Neuronal stem cell (in vitro differentiated cells): Measurements from ENCODE around the gene COL6A5.

ENCODE experiments used
- DNase-seq: peaks from one replicate; pipeline ENCODE4 v3.0.0-alpha.2; 2013; ENCODE audit warnings: low spot score
- H2AFZ ChIP-seq: one replicate; pipeline ENCODE4 v1.6.1; 2013; ENCODE audit warnings: mild to moderate bottlenecking, low read length, inconsistent platforms
- H2AK5ac ChIP-seq: 2 replicates; pipeline ENCODE4 v1.6.1; 2013; ENCODE audit warnings: low read depth, mild to moderate bottlenecking, inconsistent platforms, low read length, moderate library complexity, mixed read lengths
- H2BK120ac ChIP-seq: 2 replicates; pipeline ENCODE4 v1.6.1; 2013; ENCODE audit warnings: low read depth, mild to moderate bottlenecking, inconsistent platforms, low read length, moderate library complexity, mixed read lengths
- H2BK12ac ChIP-seq: one replicate; pipeline ENCODE4 v1.6.1; 2013; ENCODE audit warnings: low read length, inconsistent platforms
- H2BK15ac ChIP-seq: 2 replicates; pipeline ENCODE4 v1.6.1; 2013; ENCODE audit warnings: mild to moderate bottlenecking, low read length, inconsistent platforms, mixed read lengths
- H2BK5ac ChIP-seq: one replicate; pipeline ENCODE4 v1.6.1; 2013; ENCODE audit warnings: inconsistent platforms, mild to moderate bottlenecking, low read length, moderate library complexity
- H3K14ac ChIP-seq: one replicate; pipeline ENCODE4 v1.6.1; 2013; ENCODE audit warnings: low read length, inconsistent platforms
- H3K18ac ChIP-seq: 2 replicates; pipeline ENCODE4 v1.6.1; 2013; ENCODE audit warnings: low read length, inconsistent platforms
- H3K23ac ChIP-seq: 2 replicates; pipeline ENCODE4 v1.6.1; 2013; ENCODE audit warnings: low read depth, mild to moderate bottlenecking, mixed read lengths, low read length, inconsistent platforms; ENCODE audit not compliant: poor library complexity
- H3K27ac ChIP-seq: replicated peaks from 3 replicates; pipeline ENCODE4 v1.5.1; 2013; ENCODE audit warnings: low read length, inconsistent platforms
- H3K27me3 ChIP-seq, 3 experiments: 2 replicates each; pipeline ENCODE4 v1.6.1; 2013; ENCODE audit warnings: low read length in 3 of 3, mild to moderate bottlenecking in 2 of 3, inconsistent platforms in 1 of 3, low read depth in 1 of 3, mixed read lengths in 1 of 3, moderate library complexity in 1 of 3; ENCODE audit not compliant: control insufficient read depth in 3 of 3, insufficient read depth in 3 of 3
- H3K36me3 ChIP-seq, 2 donors: replicated peaks in 1 of 2; 2 replicates each; pipeline ENCODE4 v1.6.1; 2013; ENCODE audit warnings: low read length in 2 of 2; ENCODE audit not compliant: control insufficient read depth in 2 of 2, insufficient read depth in 2 of 2
- H3K4ac ChIP-seq: 2 replicates; pipeline ENCODE4 v1.6.1; 2013; ENCODE audit warnings: inconsistent platforms, mild to moderate bottlenecking, low read length, moderate library complexity
- H3K4me1 ChIP-seq, 2 donors: 1 replicate in 1 of 2; 2 replicates in 1 of 2; pipeline ENCODE4 v1.6.1; 2013; ENCODE audit warnings: low read length in 2 of 2, low read depth in 1 of 2; ENCODE audit not compliant: control insufficient read depth in 2 of 2, insufficient read depth in 1 of 2
- H3K4me2 ChIP-seq: one replicate; pipeline ENCODE4 v1.6.1; 2013; ENCODE audit warnings: mild to moderate bottlenecking, low read length, inconsistent platforms; ENCODE audit not compliant: insufficient read depth, poor library complexity, severe bottlenecking
- H3K4me3 ChIP-seq, 2 donors: 2 replicates each; pipeline ENCODE4 v1.5.1; 2013; ENCODE audit warnings: low read length in 2 of 2, mild to moderate bottlenecking in 2 of 2, inconsistent platforms in 1 of 2, moderate library complexity in 1 of 2
- H3K79me1 ChIP-seq: one replicate; pipeline ENCODE4 v1.6.1; 2013; ENCODE audit warnings: low read depth, mild to moderate bottlenecking, inconsistent platforms, low read length, moderate library complexity
- H3K9ac ChIP-seq: one replicate; pipeline ENCODE4 v1.6.1; 2013; ENCODE audit warnings: mild to moderate bottlenecking, low read depth, low read length, inconsistent platforms; ENCODE audit not compliant: poor library complexity
- H3K9me3 ChIP-seq, 2 donors: replicated peaks in 1 of 2; 2 replicates each; pipeline versions ENCODE3 to v1.6.1; 2013; ENCODE audit warnings: low read length in 2 of 2, mild to moderate bottlenecking in 2 of 2, inconsistent platforms in 1 of 2, low read depth in 1 of 2, mixed read lengths in 1 of 2, moderate library complexity in 1 of 2; ENCODE audit not compliant: control insufficient read depth in 2 of 2, insufficient read depth in 1 of 2
- H4K8ac ChIP-seq: one replicate; pipeline ENCODE4 v1.6.1; 2013; ENCODE audit warnings: low read depth, mild to moderate bottlenecking, inconsistent platforms, low read length, moderate library complexity
- H4K91ac ChIP-seq: one replicate; pipeline ENCODE4 v1.6.1; 2013; ENCODE audit warnings: low read length, low read depth, mild to moderate bottlenecking, inconsistent platforms; ENCODE audit not compliant: poor library complexity
- WGBS, 2 donors: extraction: QIAGEN DNeasy Blood & Tissue Kit; methylation state at CpG; one replicate each; pipeline ENCODE4 v1.1.7; 2013; ENCODE audit warnings: missing lambda C conversion rate in 2 of 2, mixed read lengths in 1 of 2; ENCODE audit not compliant: insufficient read length in 2 of 2, insufficient replicate concordance in 1 of 2; ENCODE audit errors: extremely low coverage in 2 of 2; 5-methylcytosine and 5-hydroxymethylcytosine counted together

Gene COL6A5

DNA sequence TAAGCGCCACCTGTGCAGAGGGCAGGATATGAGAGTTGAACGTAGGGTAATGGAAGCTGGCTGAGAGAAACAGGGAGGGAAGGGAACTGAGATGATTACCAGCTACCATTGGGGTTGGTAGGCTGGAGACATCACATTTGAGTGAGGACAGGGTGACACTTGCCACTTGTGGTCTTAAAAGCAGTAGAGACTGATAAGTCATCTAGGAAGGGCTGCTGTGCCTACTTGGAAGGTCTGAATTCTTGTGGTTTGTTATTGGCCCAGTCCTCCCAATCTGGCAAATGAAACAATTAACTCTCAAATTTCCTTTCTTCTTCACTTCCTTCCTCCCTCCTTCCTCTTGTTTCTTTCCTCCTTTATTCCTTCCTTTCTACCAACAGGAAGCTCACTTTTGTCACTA, 46.8 kb downstream of the COL6A5 start:
- no peak overlapping the region for H2AFZ ChIP-seq
- H3K4me1 ChIP-seq: peaks cover 0 to 2% of the 10 kb centered on the region in 2 donors
- no peak overlapping the region for H4K91ac ChIP-seq
- H4K8ac ChIP-seq: no peak overlapping the region
- no peak overlapping the region for H3K4me2 ChIP-seq
- no peaks in the 10 kb centered on the region for H3K27me3 ChIP-seq
- no peaks in the 10 kb centered on the region for H3K9me3 ChIP-seq
- H3K18ac ChIP-seq: no peak overlapping the region
- H2BK15ac ChIP-seq: no peak overlapping the region
- H3K14ac ChIP-seq: no peak overlapping the region
- H3K79me1 ChIP-seq: no peaks in the 10 kb centered on the region
- H3K4ac ChIP-seq: no peak overlapping the region
- no peak overlapping the region for H3K4me3 ChIP-seq
- no peak overlapping the region for H3K9ac ChIP-seq
- H3K36me3 ChIP-seq: no peaks in the 10 kb centered on the region
- H2AK5ac ChIP-seq: no peak overlapping the region
- no CpG with 5 or more reads among the region's 2 CpGs for WGBS, 2 donors
- H2BK120ac ChIP-seq: no peak overlapping the region
- no peak overlapping the region for H2BK12ac ChIP-seq
- H3K27ac ChIP-seq: no peak overlapping the region
- no peak for DNase-seq
- H2BK5ac ChIP-seq: no peak overlapping the region
- H3K23ac ChIP-seq: no peak overlapping the region

- WGBS, 2 donors: no CpG with 5 or more reads among the region's 3 CpGs
- Histone ChIP-seq H2BK120ac (no peak overlapping the region), H3K9me3 (no peaks in the 10 kb centered on the region), H3K27me3 (no peaks in the 10 kb centered on the region), H3K9ac (no peak overlapping the region), H4K8ac (no peak overlapping the region), H2BK12ac (no peak overlapping the region), H3K4me3 (no peak overlapping the region), H2BK5ac (no peak overlapping the region), H2AK5ac (no peak overlapping the region), H3K4me2 (no peak overlapping the region), H3K4me1 (peaks cover 0 to 2% of the 10 kb centered on the region in 2 donors), H3K18ac (no peak overlapping the region), H3K79me1 (no peaks in the 10 kb centered on the region), H4K91ac (no peak overlapping the region), H3K36me3 (no peaks in the 10 kb centered on the region), H3K14ac (no peak overlapping the region), H3K27ac (no peak overlapping the region), H2AFZ (no peak overlapping the region), H3K4ac (no peak overlapping the region), H3K23ac (no peak overlapping the region), H2BK15ac (no peak overlapping the region)
- no peak for DNase-seq
Measured at GRCh38 chr3:130393594-130393993, 48.1 kb downstream of the COL6A5 start.

- Histone ChIP-seq H2AK5ac (no peak overlapping the region), H3K9ac (no peak overlapping the region), H3K36me3 (no peaks in the 10 kb centered on the region), H3K4me2 (no peak overlapping the region), H4K8ac (no peak overlapping the region), H2BK12ac (no peak overlapping the region), H4K91ac (no peak overlapping the region), H3K27ac (no peak overlapping the region), H3K27me3 (no peaks in the 10 kb centered on the region), H2BK120ac (no peak overlapping the region), H2BK5ac (no peak overlapping the region), H2AFZ (no peak overlapping the region), H3K4me3 (no peak overlapping the region), H3K79me1 (no peaks in the 10 kb centered on the region), H3K4me1 (peaks cover 0 to 2% of the 10 kb centered on the region in 2 donors), H3K18ac (no peak overlapping the region), H3K9me3 (no peaks in the 10 kb centered on the region), H3K23ac (no peak overlapping the region), H3K4ac (no peak overlapping the region), H2BK15ac (no peak overlapping the region), H3K14ac (no peak overlapping the region)
- WGBS, 2 donors: no CpG with 5 or more reads among the region's 2 CpGs
- DNase-seq: no peak
Measured at GRCh38 chr3:130395331-130395730, 49.9 kb downstream of the COL6A5 start.

DNA sequence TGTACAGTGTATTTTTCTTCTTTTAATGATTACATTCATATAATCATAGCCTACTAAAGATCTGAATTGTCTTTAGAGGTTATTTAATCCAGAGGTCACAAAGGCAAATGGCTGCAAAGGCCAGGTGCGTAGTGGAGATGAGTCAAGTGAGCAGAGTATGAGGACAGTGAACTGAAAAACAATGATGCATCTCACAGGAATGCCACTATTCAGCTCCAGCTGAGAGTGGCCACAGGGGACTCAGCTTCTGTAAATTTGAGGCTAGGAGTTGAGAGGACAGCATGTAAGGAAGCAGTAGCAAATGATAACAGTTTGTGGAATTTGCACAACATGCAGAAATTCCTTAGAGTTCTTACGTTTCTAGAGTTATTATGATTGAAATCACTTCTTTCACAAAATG, 50.4 kb downstream of the COL6A5 start:
- no peaks in the 10 kb centered on the region for H3K79me1 ChIP-seq
- H3K27me3 ChIP-seq: no peaks in the 10 kb centered on the region
- no peak overlapping the region for H2BK15ac ChIP-seq
- H2BK12ac ChIP-seq: no peak overlapping the region
- no CpG with 5 or more reads among the region's 2 CpGs for WGBS, 2 donors
- H2AK5ac ChIP-seq: no peak overlapping the region
- no peak overlapping the region for H4K8ac ChIP-seq
- no peak overlapping the region for H2AFZ ChIP-seq
- H3K23ac ChIP-seq: no peak overlapping the region
- H3K14ac ChIP-seq: no peak overlapping the region
- no peaks in the 10 kb centered on the region for H3K36me3 ChIP-seq
- no peak overlapping the region for H3K9ac ChIP-seq
- no peak overlapping the region for H3K18ac ChIP-seq
- H2BK120ac ChIP-seq: no peak overlapping the region
- DNase-seq: no peak
- peaks cover 0 to 2% of the 10 kb centered on the region in 2 donors for H3K4me1 ChIP-seq
- no peak overlapping the region for H4K91ac ChIP-seq
- no peak overlapping the region for H3K4me2 ChIP-seq
- no peak overlapping the region for H3K4ac ChIP-seq
- no peak overlapping the region for H3K27ac ChIP-seq
- no peaks in the 10 kb centered on the region for H3K9me3 ChIP-seq
- no peak overlapping the region for H2BK5ac ChIP-seq
- H3K4me3 ChIP-seq: no peak overlapping the region
